Thyroid gland (tissue), 4 donors: ENCODE results near the gene RAP1GAP.

Experiments used
- POLR2A ChIP-seq, 2 donors: fragments of 450-650 bp; IDR thresholded peaks; one replicate each; pipeline ENCODE4 v1.6.1; 2017; ENCODE audit warnings: antibody characterized with exemption in 2 of 2, mild to moderate bottlenecking in 2 of 2, moderate library complexity in 1 of 2
- TF ChIP-seq, protein P1 (sequence below), 6 experiments: fragments of 200-600 bp in 3 of 6; fragments of 450-650 bp in 3 of 6; sonication (generic) in 3 of 6; IDR thresholded peaks; one replicate each; pipeline ENCODE4 v1.5.1; 2016 to 2019; ENCODE audit warnings: antibody characterized with exemption in 6 of 6, mild to moderate bottlenecking in 2 of 6, inconsistent platforms in 1 of 6, moderate library complexity in 1 of 6

DNA sequence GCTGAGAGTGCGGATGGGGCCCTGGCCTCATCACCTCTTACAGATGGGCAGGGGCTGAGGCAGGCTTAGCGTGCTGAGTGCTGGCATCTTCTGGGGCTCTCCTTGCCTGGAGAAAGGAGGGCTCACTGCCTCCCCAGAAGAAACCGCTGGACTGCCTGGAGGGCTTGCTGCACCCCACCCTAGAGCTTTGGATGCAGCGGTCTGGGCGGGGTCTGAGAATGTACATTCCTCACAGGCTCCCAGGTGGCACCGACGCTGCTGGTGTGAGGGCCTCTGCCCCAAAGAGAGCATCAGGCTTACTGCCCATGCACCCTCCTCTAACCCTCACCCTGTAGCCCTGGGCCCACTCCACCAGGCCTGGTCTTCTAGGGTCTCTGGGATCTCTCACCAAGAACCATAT lies 51.1 kb downstream of the RAP1GAP start:
- TF ChIP-seq, protein P1, sequence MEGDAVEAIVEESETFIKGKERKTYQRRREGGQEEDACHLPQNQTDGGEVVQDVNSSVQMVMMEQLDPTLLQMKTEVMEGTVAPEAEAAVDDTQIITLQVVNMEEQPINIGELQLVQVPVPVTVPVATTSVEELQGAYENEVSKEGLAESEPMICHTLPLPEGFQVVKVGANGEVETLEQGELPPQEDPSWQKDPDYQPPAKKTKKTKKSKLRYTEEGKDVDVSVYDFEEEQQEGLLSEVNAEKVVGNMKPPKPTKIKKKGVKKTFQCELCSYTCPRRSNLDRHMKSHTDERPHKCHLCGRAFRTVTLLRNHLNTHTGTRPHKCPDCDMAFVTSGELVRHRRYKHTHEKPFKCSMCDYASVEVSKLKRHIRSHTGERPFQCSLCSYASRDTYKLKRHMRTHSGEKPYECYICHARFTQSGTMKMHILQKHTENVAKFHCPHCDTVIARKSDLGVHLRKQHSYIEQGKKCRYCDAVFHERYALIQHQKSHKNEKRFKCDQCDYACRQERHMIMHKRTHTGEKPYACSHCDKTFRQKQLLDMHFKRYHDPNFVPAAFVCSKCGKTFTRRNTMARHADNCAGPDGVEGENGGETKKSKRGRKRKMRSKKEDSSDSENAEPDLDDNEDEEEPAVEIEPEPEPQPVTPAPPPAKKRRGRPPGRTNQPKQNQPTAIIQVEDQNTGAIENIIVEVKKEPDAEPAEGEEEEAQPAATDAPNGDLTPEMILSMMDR (IDR thresholded peaks at IDR 0.05): no peak
- no peak for TF ChIP-seq POLR2A (IDR thresholded peaks at IDR 0.05)
